Endothelial cell (in vitro differentiated cells): Measurements from ENCODE around the gene PUS7L. TPM values are rescaled to one million over a fixed set of nuclear protein-coding genes. Genes with fewer than 3 reads are reported as not detected.

Source experiments
- DNase-seq: peaks from one replicate; pipeline ENCODE4 v3.0.0; 2021; ENCODE audit warnings: low spot score
- H3K27ac Mint-ChIP-seq: one replicate; pipeline ENCODE4 v1.8.0; 2021; ENCODE audit warnings: mixed read lengths, inconsistent platforms; ENCODE audit not compliant: unreplicated experiment
- H3K27me3 Mint-ChIP-seq: one replicate; pipeline ENCODE4 v1.8.0; 2021; ENCODE audit warnings: mild to moderate bottlenecking, moderate library complexity, mixed read lengths, inconsistent platforms; ENCODE audit not compliant: unreplicated experiment
- H3K36me3 Mint-ChIP-seq: one replicate; pipeline ENCODE4 v1.8.0; 2021; ENCODE audit warnings: mild to moderate bottlenecking, low read depth, mixed read lengths, inconsistent platforms; ENCODE audit not compliant: unreplicated experiment
- H3K4me1 Mint-ChIP-seq: one replicate; pipeline ENCODE4 v1.8.0; 2021; ENCODE audit warnings: mild to moderate bottlenecking, mixed read lengths, inconsistent platforms; ENCODE audit not compliant: unreplicated experiment
- H3K4me3 Mint-ChIP-seq: one replicate; pipeline ENCODE4 v1.8.0; 2021; ENCODE audit warnings: mild to moderate bottlenecking, mixed read lengths, inconsistent platforms; ENCODE audit not compliant: unreplicated experiment
- H3K9me3 Mint-ChIP-seq: one replicate; pipeline ENCODE4 v1.8.0; 2021; ENCODE audit warnings: mixed read lengths, inconsistent platforms; ENCODE audit not compliant: unreplicated experiment
- CTCF ChIP-seq: fragments of 200-600 bp; sonication (generic); IDR thresholded peaks from one replicate; pipeline ENCODE4 v1.5.0; 2021; ENCODE audit warnings: antibody characterized with exemption; ENCODE audit not compliant: unreplicated experiment
- total RNA-seq: library from RNA; stranded (reverse); fragmentation: NEBNext Ultra II Directional; extraction: Animal tissue kit (Norgen Biotek cat#: 25700); gene quantifications from one replicate; pipeline ENCODE4 v1.2.1, GENCODE V29; 2021; ENCODE audit not compliant: unreplicated experiment

PUS7L gene
- total RNA-seq, 1 donor from 2014 or later = 15.4 TPM

GRCh38 chr12:43786899-43787693 is 28.5 kb upstream of the PUS7L start:
- Mint-ChIP-seq H3K4me1 (no peaks in the 10 kb centered on the region), H3K9me3 (no peaks in the 10 kb centered on the region), H3K27me3 (peaks cover 2% of the 10 kb centered on the region), H3K36me3 (peaks cover 6% of the 10 kb centered on the region), H3K4me3 (no peak overlapping the region), H3K27ac (no peak overlapping the region)
- no peak for TF ChIP-seq CTCF
- DNase-seq = no peak

GRCh38 chr12:43776498-43776897 is 17.9 kb upstream of the PUS7L start:
- Mint-ChIP-seq H3K36me3 (peaks cover 8% of the 10 kb centered on the region), H3K27me3 (no peaks in the 10 kb centered on the region), H3K4me1 (no peaks in the 10 kb centered on the region), H3K9me3 (no peaks in the 10 kb centered on the region), H3K4me3 (no peak overlapping the region), H3K27ac (no peak overlapping the region)
- no peak for DNase-seq
- peak; percentile 40 for TF ChIP-seq CTCF

GRCh38 chr12:43766291-43766690 is 7.7 kb upstream of the PUS7L start:
- Mint-ChIP-seq H3K36me3 (peaks cover 14% of the 10 kb centered on the region), H3K9me3 (no peaks in the 10 kb centered on the region), H3K27me3 (no peaks in the 10 kb centered on the region), H3K4me1 (peaks cover 6% of the 10 kb centered on the region), H3K27ac (no peak overlapping the region), H3K4me3 (no peak overlapping the region)
- no peak for DNase-seq
- TF ChIP-seq CTCF = no peak

- H3K4me3 Mint-ChIP-seq = no peak overlapping the region
- DNase-seq = no peak
- H3K27me3 Mint-ChIP-seq = peaks cover 2% of the 10 kb centered on the region
- H3K27ac Mint-ChIP-seq = no peak overlapping the region
- H3K9me3 Mint-ChIP-seq = no peaks in the 10 kb centered on the region
- H3K4me1 Mint-ChIP-seq = peaks cover 14% of the 10 kb centered on the region
- no peak for TF ChIP-seq CTCF
- no peaks in the 10 kb centered on the region for H3K36me3 Mint-ChIP-seq
Observed at GRCh38 chr12:43764528-43764927, 5.9 kb upstream of the PUS7L start.

- TF ChIP-seq CTCF = no peak
- Mint-ChIP-seq H3K27ac (no peak overlapping the region), H3K27me3 (peaks cover 2% of the 10 kb centered on the region), H3K9me3 (no peaks in the 10 kb centered on the region), H3K36me3 (no peaks in the 10 kb centered on the region), H3K4me3 (no peak overlapping the region), H3K4me1 (peaks cover 14% of the 10 kb centered on the region)
- no peak for DNase-seq
Observed at GRCh38 chr12:43763769-43764168, 5.2 kb upstream of the PUS7L start.
